GM18951 (cell line): ENCODE measurements around the gene METTL13.

Experiments
- POLR2A ChIP-seq: IDR thresholded peaks from 4 replicates; pipeline ENCODE4 v1.6.1; 2011; ENCODE audit warnings: mild to moderate bottlenecking; ENCODE audit not compliant: insufficient read length, insufficient read depth; ENCODE audit errors: extremely low read depth
- in situ Hi-C: fragments of 300-500 bp; cut with MboI; formaldehyde crosslinking; loops from one replicate; pipeline ENCODE4 v1.12.0; 2022; ENCODE audit warnings: low sequenced_read_pairs, mixed read lengths, inconsistent platforms; ENCODE audit not compliant: unreplicated experiment

METTL13 gene

DNA sequence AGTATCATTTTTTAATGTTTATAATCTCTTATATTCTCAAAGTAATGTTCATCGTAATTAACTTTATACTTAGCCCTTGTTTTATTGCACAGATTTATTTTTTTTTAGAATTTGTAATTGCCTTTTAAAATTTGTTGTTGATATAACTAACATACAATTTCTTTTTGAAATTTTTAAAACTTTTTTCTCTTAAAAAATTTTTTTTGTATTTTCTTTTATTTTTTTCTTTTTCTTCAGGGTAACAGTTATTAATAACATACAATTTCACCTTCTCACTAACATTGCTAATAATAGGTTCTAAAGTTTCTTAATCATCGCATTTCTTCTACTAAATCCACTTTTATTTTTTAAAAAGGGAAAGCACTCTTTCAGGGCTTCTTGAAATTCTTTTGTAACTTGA is 28.3 kb upstream of the METTL13 start:
- in situ Hi-C loops = no loop called here
- no peak for TF ChIP-seq POLR2A

DNA sequence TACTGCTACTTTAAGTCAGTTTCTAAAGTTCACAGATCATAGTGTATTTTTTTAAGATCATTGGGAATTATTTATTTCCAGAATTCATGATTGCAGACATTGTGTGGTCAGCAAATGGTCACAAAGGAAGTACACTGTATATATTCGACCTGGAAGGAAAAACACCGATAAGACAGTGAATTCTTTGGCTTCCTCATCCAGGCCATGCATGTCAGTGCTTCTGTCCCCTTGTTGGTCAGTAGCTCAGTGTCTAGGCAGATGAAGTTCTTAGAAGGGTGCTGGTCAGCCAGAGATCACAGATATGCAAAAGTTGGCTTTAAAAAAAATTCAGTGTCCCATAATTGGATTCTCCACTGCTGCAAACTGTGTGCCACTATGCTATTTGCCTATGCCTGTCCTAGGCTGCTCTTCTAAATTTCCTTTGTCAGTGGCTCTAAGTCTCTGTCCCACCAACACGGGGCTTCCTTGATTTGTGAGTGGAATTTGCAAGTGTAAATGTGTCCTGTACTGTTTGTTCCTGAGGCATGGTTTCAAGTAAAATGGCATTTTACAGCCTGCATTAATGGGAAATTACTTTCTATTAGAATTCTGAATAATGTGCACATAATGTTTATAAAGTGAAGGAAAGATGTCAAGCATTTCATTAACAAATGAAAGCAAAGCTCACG is 27.6 kb upstream of the METTL13 start:
- TF ChIP-seq POLR2A = no peak
- in situ Hi-C loops = no loop called here

DNA sequence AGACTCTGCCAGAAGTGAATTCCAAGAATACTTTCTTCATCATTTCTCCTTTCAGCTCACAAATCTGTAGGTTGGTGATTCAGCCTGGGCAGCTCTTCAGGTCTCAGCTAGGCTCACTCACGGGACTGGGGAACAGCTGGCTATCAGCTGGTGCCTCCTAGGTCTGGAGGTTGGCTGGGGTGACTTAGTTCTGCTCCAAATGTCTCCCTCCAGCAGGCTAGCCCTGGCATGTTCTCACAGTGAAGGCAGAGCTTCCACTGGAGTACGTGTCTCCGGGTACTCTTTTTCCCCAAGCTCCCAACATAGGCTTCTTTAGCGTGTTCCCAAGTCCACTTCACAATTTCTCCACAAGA is 27.1 kb upstream of the METTL13 start:
- TF ChIP-seq POLR2A = no peak
- in situ Hi-C loops = no loop called here

DNA sequence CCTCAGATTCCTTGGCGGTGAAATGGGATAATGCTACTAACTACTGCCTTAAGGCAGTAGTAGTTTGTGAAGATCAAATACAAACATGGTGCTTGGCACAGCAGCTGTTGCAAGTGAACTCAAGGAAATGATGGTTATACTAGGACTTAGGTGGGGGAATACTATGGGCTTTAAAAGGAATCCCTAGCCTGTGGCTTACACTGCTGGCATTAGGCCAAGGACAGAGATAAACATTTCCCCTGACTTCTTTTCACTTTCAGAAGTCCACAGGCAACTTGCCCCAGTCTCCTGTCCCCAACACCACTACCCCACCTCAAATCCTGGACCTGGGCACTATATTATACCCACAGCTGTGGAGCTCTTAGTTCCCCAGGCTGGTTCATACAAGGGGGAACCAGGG is 26.5 kb upstream of the METTL13 start:
- no peak for TF ChIP-seq POLR2A
- in situ Hi-C loops = no loop called here

DNA sequence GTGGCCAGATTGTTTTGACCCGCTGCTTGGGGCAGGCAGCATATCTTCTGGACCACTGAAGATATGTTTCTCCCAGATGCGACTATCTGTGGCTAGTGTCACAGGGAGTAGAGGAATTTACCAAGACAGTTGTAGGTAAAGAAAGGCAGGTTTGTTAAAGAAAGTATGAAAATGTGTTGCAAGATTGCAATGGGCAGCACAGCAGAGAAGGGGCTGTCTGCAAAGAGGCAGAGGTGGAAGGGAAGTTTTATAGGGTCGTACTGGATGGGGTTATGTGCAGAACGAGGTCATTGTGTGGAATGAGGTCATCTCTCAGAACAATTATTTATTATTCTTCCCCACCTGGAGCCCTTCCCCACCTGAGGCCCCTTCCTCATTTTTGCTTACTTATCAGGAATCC is 24.6 kb upstream of the METTL13 start:
- in situ Hi-C loops = no loop called here
- TF ChIP-seq POLR2A = no peak

DNA sequence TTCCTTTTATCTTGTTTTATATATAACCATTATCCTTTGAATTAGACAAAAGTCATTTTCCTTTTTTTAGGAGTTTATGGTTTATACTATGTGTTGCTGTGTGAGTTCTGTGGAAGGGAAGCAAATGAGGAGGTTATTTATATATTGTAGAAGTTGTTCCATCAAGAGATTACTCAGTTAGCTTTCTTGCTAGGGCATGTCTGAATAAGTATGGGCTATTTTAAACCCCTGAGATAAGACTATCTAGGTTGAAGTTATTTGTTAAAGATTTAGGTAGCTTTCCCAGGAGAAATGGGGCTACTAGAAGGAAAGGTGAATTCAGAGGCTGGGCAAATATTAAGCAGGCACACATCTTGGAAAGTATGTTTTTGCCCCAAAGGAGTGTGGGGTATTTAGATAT is 23.4 kb upstream of the METTL13 start:
- in situ Hi-C loops = no loop called here
- TF ChIP-seq POLR2A = no peak

DNA sequence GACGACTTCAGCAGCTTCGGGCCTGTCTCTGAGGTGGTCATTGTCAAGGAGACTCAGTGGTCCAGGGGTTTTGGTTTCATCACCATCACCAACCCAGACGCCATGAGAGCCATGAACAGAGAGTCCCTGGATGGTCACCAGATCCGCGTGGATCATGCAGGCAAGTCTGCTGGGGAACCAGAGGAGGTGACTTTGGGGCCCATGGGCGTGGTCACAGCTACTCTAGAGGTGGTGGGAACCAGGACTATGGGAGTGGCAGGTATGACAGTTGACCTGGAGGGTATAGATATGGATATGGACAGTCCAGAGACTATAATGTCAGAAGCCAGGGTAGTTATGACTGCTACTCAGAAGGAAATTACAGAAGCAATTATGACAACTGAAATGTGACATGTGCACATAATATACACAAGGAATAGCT is 19.3 kb upstream of the METTL13 start:
- no peak for TF ChIP-seq POLR2A
- in situ Hi-C loops = no loop called here

DNA sequence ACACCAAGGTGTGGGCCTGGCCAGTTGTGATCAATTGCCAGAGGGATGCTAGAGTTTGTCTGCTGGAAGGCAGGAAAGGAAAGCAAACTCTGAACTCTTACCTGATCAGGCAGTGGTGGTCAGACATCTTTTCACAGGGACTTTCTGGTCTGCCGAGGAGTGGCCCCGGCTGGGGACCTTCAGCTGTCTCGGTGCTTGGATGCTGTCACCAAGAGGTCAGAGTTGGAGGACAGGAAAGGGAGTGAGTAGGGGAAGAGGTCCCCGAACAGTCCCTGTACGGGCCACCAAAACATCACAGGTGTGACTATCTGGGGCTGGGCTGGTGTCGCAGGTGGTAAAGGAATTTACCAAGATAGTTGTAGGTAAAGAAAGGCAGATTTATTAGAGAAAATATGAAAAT is 17.7 kb upstream of the METTL13 start:
- no peak for TF ChIP-seq POLR2A
- in situ Hi-C loops = no loop called here

DNA sequence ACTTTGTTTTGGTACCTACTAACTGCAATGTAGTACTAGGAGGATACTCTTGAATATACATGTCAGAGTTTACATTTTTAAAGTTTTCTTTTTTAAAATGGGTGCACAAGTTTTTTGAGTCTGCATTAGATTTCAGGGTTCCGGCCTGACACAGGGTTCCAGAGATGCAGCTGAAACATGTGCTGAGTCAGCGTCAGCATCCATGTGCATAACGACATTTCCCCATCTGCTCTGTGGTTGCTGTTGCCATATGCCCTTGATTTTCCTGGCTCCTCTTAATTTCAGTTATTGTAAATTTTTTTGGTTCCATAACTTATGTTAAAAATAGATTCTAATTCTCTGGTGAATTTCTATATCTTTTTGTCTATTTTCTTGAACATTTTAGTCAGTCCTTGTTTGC is 12.3 kb upstream of the METTL13 start:
- in situ Hi-C loops = no loop called here
- TF ChIP-seq POLR2A = no peak

DNA sequence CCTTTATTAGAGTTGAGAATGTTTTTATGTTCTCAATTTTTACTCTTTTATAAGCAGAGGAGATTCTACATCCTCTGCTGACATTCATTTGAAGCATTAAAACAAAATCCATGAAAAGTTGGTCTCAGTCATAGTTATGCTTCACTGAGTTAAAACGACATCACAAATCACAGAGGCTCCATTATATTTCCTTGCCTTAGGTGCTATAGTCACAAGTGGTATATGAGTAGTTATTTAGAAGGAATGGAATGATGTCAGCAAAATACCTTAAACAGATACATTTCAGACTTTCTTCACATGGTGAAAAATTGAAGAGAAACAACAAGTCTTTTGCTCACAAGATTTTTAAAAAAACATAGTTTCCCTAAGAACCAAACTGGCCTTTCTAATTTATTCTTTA is 11.7 kb upstream of the METTL13 start:
- in situ Hi-C loops = no loop called here
- no peak for TF ChIP-seq POLR2A

DNA sequence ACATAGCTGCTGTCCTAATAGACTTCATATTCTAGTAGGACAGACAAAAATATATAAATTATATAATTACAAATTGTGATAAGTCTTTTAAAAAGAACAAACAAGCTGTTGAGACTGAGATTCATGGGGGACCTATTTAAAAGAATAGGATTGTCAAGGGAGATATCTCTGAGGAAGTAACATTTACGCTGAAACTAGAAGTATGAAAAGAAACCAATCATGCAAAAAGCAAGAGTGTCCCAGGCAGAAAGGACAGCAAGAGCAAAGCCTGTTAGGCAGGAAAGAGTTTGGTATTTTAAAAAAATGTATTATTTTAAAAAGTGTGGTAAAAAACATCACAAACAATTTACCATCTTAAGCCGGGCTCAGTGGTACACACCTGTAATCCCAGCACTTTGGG is 9.1 kb upstream of the METTL13 start:
- in situ Hi-C loops = no loop called here
- TF ChIP-seq POLR2A = no peak

DNA sequence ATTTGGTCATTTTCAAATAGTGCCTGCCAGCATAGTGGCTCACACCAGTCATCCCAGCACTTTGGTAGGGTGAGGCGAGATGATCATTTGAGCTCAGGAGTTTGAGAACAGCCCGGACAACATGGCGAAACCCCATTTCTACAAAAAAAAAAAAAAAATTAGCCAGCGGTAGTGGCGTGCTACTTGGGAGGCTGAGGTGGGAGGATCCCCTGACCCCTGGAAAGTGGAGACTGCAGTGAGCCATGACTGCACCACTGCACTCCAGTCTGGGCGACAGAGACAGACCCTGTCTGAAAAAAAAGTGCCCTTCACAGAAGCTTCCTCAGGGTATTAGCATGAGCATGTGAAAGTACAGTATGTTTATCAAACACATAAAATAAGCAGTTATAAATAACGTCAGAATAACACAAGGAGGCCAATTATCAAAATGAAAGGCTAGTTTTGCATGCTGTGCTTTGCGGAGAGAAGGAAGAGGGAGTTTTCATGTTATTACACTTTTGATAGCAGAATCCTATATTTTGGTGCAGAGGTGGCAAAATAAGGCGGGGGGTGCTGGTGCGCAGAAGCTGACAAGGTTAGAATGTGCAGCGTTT is 781 bp upstream of the METTL13 start:
- no peak for TF ChIP-seq POLR2A
- in situ Hi-C loops = no loop called here

DNA sequence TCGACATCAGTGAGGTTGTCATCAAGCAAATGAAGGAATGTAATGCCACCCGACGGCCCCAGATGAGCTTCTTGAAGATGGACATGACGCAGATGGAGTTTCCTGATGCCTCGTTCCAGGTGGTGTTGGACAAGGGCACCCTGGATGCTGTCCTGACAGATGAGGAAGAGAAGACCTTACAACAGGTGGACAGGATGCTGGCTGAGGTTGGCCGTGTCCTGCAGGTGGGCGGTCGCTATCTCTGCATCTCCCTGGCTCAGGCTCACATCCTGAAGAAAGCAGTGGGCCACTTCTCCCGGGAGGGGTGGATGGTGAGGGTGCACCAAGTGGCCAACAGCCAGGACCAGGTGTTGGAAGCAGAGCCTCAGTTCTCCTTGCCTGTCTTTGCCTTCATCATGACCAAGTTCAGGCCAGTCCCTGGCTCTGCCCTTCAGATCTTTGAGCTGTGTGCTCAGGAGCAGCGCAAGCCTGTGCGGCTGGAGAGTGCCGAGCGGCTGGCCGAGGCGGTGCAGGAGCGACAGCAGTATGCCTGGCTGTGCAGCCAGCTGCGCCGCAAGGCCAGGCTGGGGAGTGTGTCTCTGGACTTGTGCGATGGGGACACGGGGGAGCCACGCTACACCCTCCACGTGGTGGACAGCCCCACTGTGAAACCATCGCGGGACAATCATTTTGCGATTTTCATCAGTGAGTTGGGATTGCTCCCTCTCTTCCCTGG is 2.5 kb downstream of the METTL13 start:
- TF ChIP-seq POLR2A = no peak
- in situ Hi-C loops = no loop called here

DNA sequence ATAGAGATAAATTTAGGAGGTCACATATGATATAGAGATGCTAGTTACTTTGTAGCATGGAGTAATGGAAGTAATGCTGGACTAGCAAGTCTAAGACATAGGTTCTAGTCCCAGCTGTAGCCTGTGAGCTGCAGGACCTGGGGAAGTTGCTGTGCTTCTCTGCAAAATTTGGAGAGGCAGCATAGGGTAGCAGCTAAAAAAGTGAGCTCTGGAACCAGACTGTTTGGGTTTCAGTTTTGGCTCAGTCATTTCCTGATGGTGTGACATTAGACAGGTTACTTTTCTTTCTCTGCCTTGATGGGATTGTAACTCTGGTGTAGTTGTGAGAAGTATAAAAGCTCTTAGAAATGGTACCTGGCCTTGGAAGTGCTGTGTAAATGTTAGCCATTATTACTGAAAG is 3.3 kb downstream of the METTL13 start:
- in situ Hi-C loops = no loop called here
- TF ChIP-seq POLR2A = no peak
